Liver (tissue), 9 donors: ENCODE data around the gene SGPL1. TPM values are rescaled to one million over a fixed set of nuclear protein-coding genes. Genes with fewer than 3 reads are reported as not detected.
A peak's percentile ranks its signal among the peaks of the same experiment; 100 is the strongest.

Source experiments
- DNase-seq: peaks from one replicate; pipeline ENCODE4 v3.0.0-alpha.2; 2017; ENCODE audit warnings: low spot score
- H3K27ac ChIP-seq, 2 donors: one replicate each; pipeline ENCODE4 v1.7.0; 2013; ENCODE audit warnings: inconsistent platforms in 2 of 2, low read length in 2 of 2, control low read depth in 1 of 2, low read depth in 1 of 2, mild to moderate bottlenecking in 1 of 2
- H3K27me3 ChIP-seq, 4 donors: one replicate each; pipeline versions ENCODE4 v1.6.1 to v1.7.0; 2013; ENCODE audit warnings: low read length in 3 of 4, inconsistent platforms in 1 of 4, mild to moderate bottlenecking in 1 of 4, moderate library complexity in 1 of 4; ENCODE audit not compliant: control insufficient read depth in 4 of 4, insufficient read depth in 4 of 4
- H3K36me3 ChIP-seq, 4 donors: one replicate each; pipeline versions ENCODE4 v1.6.1 to v1.7.0; 2013; ENCODE audit warnings: low read length in 3 of 4, mild to moderate bottlenecking in 3 of 4, low read depth in 1 of 4, moderate library complexity in 1 of 4; ENCODE audit not compliant: control insufficient read depth in 4 of 4, insufficient read depth in 3 of 4
- H3K4me1 ChIP-seq, 4 donors: one replicate each; pipeline versions ENCODE4 v1.6.1 to v1.7.0; 2013; ENCODE audit warnings: low read length in 3 of 4, mild to moderate bottlenecking in 3 of 4, moderate library complexity in 1 of 4; ENCODE audit not compliant: control insufficient read depth in 4 of 4, insufficient read depth in 4 of 4
- H3K4me3 ChIP-seq, 3 donors: one replicate each; pipeline versions ENCODE4 v1.6.1 to v1.7.0; 2013; ENCODE audit warnings: low read length in 3 of 3, control low read depth in 1 of 3, low read depth in 1 of 3, mild to moderate bottlenecking in 1 of 3
- H3K9ac ChIP-seq, 2 donors: one replicate each; pipeline ENCODE4 v1.7.0; 2013; ENCODE audit warnings: low read length in 2 of 2, mild to moderate bottlenecking in 2 of 2, moderate library complexity in 2 of 2, control low read depth in 1 of 2, low read depth in 1 of 2
- H3K9me3 ChIP-seq, 4 donors: one replicate each; pipeline versions ENCODE4 v1.6.1 to v1.7.0; 2013; ENCODE audit warnings: low read length in 3 of 4; ENCODE audit not compliant: control insufficient read depth in 4 of 4
- ATF3 ChIP-seq: IDR thresholded peaks from 2 replicates; pipeline ENCODE4 v1.6.1; 2016; ENCODE audit warnings: antibody characterized with exemption
- CTCF ChIP-seq: fragments of 150-350 bp; IDR thresholded peaks from 2 replicates; pipeline ENCODE4 v1.5.1; 2017; ENCODE audit warnings: improper control_type of control experiment, low read depth, low read length; ENCODE audit not compliant: missing input control
- EGR1 ChIP-seq, 2 donors: IDR thresholded peaks; 2 replicates each; pipeline ENCODE4 v1.6.1; 2016 to 2018; ENCODE audit warnings: antibody characterized with exemption in 2 of 2, low read depth in 2 of 2
- FOXA1 ChIP-seq: IDR thresholded peaks from 2 replicates; pipeline ENCODE4 v1.6.1; 2016; ENCODE audit warnings: antibody characterized with exemption
- FOXA2 ChIP-seq: IDR thresholded peaks from 2 replicates; pipeline ENCODE4 v1.6.1; 2016; ENCODE audit warnings: antibody characterized with exemption
- GABPA ChIP-seq, 2 donors: IDR thresholded peaks in 1 of 2; conservative IDR thresholded peaks in 1 of 2; 2 replicates each; pipeline ENCODE4 v1.6.1; 2016; ENCODE audit warnings: antibody characterized with exemption in 2 of 2, mild to moderate bottlenecking in 1 of 2, moderate library complexity in 1 of 2
- HNF4A ChIP-seq, 2 donors: conservative IDR thresholded peaks; 2 replicates each; pipeline ENCODE4 v1.6.1; 2016; ENCODE audit warnings: antibody characterized with exemption in 2 of 2, mild to moderate bottlenecking in 2 of 2
- HNF4G ChIP-seq: IDR thresholded peaks from 2 replicates; pipeline ENCODE4 v1.6.1; 2016; ENCODE audit warnings: antibody characterized with exemption
- JUND ChIP-seq, 2 donors: IDR thresholded peaks; 2 replicates each; pipeline ENCODE4 v1.6.1; 2016; ENCODE audit warnings: antibody characterized with exemption in 2 of 2
- MAX ChIP-seq: IDR thresholded peaks from 2 replicates; pipeline ENCODE4 v1.6.1; 2016; ENCODE audit warnings: antibody characterized with exemption
- NR2F2 ChIP-seq: IDR thresholded peaks from 2 replicates; pipeline ENCODE4 v1.6.1; 2016; ENCODE audit warnings: antibody characterized with exemption
- RAD21 ChIP-seq, 2 donors: IDR thresholded peaks; 2 replicates each; pipeline ENCODE4 v1.6.1; 2016; ENCODE audit warnings: antibody characterized with exemption in 2 of 2, mild to moderate bottlenecking in 2 of 2
- REST ChIP-seq: IDR thresholded peaks from 2 replicates; pipeline ENCODE4 v1.6.1; 2016; ENCODE audit warnings: antibody characterized with exemption, mild to moderate bottlenecking
- RXRA ChIP-seq, 2 donors: IDR thresholded peaks; 2 replicates each; pipeline ENCODE4 v1.6.1; 2017 to 2018; ENCODE audit warnings: antibody characterized with exemption in 2 of 2, mild to moderate bottlenecking in 1 of 2
- SP1 ChIP-seq: IDR thresholded peaks from 2 replicates; pipeline ENCODE4 v1.6.1; 2018; ENCODE audit warnings: antibody characterized with exemption, mild to moderate bottlenecking
- TAF1 ChIP-seq: conservative IDR thresholded peaks from 2 replicates; pipeline ENCODE4 v1.6.1; 2016; ENCODE audit warnings: antibody characterized with exemption, mild to moderate bottlenecking
- YY1 ChIP-seq: IDR thresholded peaks from 2 replicates; pipeline ENCODE4 v1.6.1; 2016; ENCODE audit warnings: antibody characterized with exemption, mild to moderate bottlenecking
- WGBS: extraction: QIAGEN DNeasy Blood & Tissue Kit; methylation state at CpG from one replicate; pipeline ENCODE4 v1.1.7; 2013; 5-methylcytosine and 5-hydroxymethylcytosine counted together
- polyA plus RNA-seq, 2 donors: library from polyadenylated mRNA; stranded (reverse) in 1 of 2; unstranded in 1 of 2; fragments of 200-250 nt in 1 of 2; fragments of >200 nt in 1 of 2; fragmentation: Nextera tagmentation in 1 of 2; extraction: Ambion mirVana in 1 of 2; gene quantifications; one replicate each; pipeline versions ENCODE4 v1.2.1 to v1.2.3, GENCODE V29; 2013 to 2015
- total RNA-seq, 2 donors: library from RNA; depleted of rRNA; stranded (reverse); fragments of >200 nt; gene quantifications; one replicate each; pipeline ENCODE4 v1.2.3, GENCODE V29; 2014
- TF ChIP-seq, protein P1 (sequence below): IDR thresholded peaks from 2 replicates; pipeline ENCODE4 v1.6.1; 2016; ENCODE audit warnings: antibody characterized with exemption
- donor health status: healthy.
- donor health status: healthy.
- donor health status: healthy.
- donor health status: healthy.
- donor health status: healthy.

Gene SGPL1
- total and polyA plus RNA-seq, 4 donors = 11.8 to 37.1 (median 16.8) TPM

DNA sequence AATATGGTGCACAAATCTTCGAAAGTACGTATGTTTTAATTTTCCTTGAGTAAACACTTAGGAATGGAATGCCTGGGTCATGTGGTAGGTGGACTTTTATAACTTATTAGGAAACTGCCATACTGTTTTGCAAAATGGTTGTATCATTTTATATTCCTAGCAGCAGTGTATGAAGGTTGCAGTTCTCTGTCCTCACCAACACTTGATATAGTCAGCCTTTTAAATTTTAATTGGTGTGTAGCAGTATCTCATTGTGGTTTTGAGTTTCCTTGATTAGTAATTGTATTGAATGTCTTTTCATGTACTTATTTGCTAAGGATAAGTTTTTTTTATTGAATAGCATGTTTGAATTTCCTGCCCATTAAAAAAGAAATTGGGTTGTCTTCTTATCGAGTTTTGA, 73.5 kb downstream of the SGPL1 start:
- H3K27ac ChIP-seq = no peak overlapping the region
- TF ChIP-seq HNF4G = no peak
- peak; percentile 9 for TF ChIP-seq FOXA2
- TF ChIP-seq HNF4A (conservative IDR thresholded peaks at IDR 0.05) = no peak
- H3K9ac ChIP-seq = no peak overlapping the region

GRCh38 chr10:70890917-70891431, 75.2 kb downstream of the SGPL1 start:
- Histone ChIP-seq H3K9me3 (no peaks in the 10 kb centered on the region), H3K27me3 (no peaks in the 10 kb centered on the region), H3K9ac (no peak overlapping the region), H3K4me3 (no peak overlapping the region), H3K36me3 (no peaks in the 10 kb centered on the region), H3K27ac (no peak overlapping the region), H3K4me1 (peaks cover 0 to 33% (median 22%) of the 10 kb centered on the region in 4 donors)
- no peak for DNase-seq
- 58% methylated on average over 7 of the region's 7 CpGs for WGBS
- TF ChIP-seq RAD21 (IDR thresholded peaks at IDR 0.05) (no peak), HNF4G (no peak), EGR1 (IDR thresholded peaks at IDR 0.05; ENCODE audit: low read depth in 2 of 2) (no peak), CTCF (no peak), NR2F2 (no peak), HNF4A (conservative IDR thresholded peaks at IDR 0.05) (peak in 1 of 2 donors; percentile 22), SP1 (peak; percentile 8), GABPA (IDR thresholded peaks at IDR 0.05 in 1 of 2, conservative IDR thresholded peaks at IDR 0.05 in 1 of 2) (no peak), JUND (IDR thresholded peaks at IDR 0.05) (no peak), ATF3 (no peak), FOXA2 (no peak), TAF1 (no peak), RXRA (IDR thresholded peaks at IDR 0.05) (peak; percentile 20 to 27), FOXA1 (no peak), MAX (no peak), YY1 (no peak), REST (no peak)
- TF ChIP-seq, protein P1, sequence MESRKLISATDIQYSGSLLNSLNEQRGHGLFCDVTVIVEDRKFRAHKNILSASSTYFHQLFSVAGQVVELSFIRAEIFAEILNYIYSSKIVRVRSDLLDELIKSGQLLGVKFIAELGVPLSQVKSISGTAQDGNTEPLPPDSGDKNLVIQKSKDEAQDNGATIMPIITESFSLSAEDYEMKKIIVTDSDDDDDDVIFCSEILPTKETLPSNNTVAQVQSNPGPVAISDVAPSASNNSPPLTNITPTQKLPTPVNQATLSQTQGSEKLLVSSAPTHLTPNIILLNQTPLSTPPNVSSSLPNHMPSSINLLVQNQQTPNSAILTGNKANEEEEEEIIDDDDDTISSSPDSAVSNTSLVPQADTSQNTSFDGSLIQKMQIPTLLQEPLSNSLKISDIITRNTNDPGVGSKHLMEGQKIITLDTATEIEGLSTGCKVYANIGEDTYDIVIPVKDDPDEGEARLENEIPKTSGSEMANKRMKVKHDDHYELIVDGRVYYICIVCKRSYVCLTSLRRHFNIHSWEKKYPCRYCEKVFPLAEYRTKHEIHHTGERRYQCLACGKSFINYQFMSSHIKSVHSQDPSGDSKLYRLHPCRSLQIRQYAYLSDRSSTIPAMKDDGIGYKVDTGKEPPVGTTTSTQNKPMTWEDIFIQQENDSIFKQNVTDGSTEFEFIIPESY = no peak

More for the DNA sequence above, 73.5 kb downstream of the SGPL1 start:
- H3K4me1 ChIP-seq = peaks cover 0 to 46% (median 31%) of the 10 kb centered on the region in 4 donors
- no peaks in the 10 kb centered on the region for H3K9me3 ChIP-seq
- WGBS = 60% methylated on average over 3 of the region's 3 CpGs
- H3K36me3 ChIP-seq = peaks cover 0 to 10% (median 8%) of the 10 kb centered on the region in 4 donors
- no peak for DNase-seq
- H3K4me3 ChIP-seq = no peak overlapping the region
- no peaks in the 10 kb centered on the region for H3K27me3 ChIP-seq
